HEK293 (cell line): ENCODE data around the gene GPR37.

Experiments used
- CTCF ChIA-PET: fragments of 350-600 bp; formaldehyde crosslinking; extraction: SDS; loops from one replicate; lab custom pipeline; 2021; ENCODE audit warnings: antibody characterized with exemption; lab: Yijun Ruan, JAX
- POLR2A ChIA-PET: fragments of 300-600 bp; formaldehyde crosslinking; extraction: SDS; loops from one replicate; lab custom pipeline; 2020; ENCODE audit warnings: antibody characterized with exemption, inconsistent platforms; lab: Yijun Ruan, JAX
- H3K27ac ChIP-seq: fragments of 200-500 bp; sonication (Bioruptor generic); 2 replicates; pipeline ENCODE4 v1.5.1; 2014; ENCODE audit warnings: low read depth, low read length, control low read depth, inconsistent platforms; ENCODE audit errors: extremely low read depth
- H3K36me3 ChIP-seq, 2 experiments: fragments of 200-500 bp in 1 of 2; sonication (Bioruptor generic) in 1 of 2; 1 replicate in 1 of 2; 2 replicates in 1 of 2; pipeline ENCODE4 v1.5.1; 2014 to 2017; ENCODE audit warnings: inconsistent platforms in 2 of 2, low read length in 2 of 2; ENCODE audit not compliant: control insufficient read depth in 2 of 2, insufficient read depth in 1 of 2
- H3K4me1 ChIP-seq: fragments of 200-500 bp; sonication (Bioruptor generic); 2 replicates; pipeline ENCODE4 v1.5.1; 2014; ENCODE audit warnings: mild to moderate bottlenecking, low read length, inconsistent platforms; ENCODE audit not compliant: control insufficient read depth, insufficient read depth
- H3K4me3 ChIP-seq: 2 replicates; pipeline ENCODE4 v1.5.1; 2011; ENCODE audit warnings: low read depth, mild to moderate bottlenecking, control low read depth, low read length, moderate library complexity
- H3K9me3 ChIP-seq: fragments of 200-500 bp; sonication (Bioruptor generic); 2 replicates; pipeline ENCODE4 v1.5.1; 2014; ENCODE audit warnings: low read depth, low read length, inconsistent platforms; ENCODE audit not compliant: control insufficient read depth, insufficient read depth
- ATF2 ChIP-seq: fragments of 450-650 bp; formaldehyde crosslinking; IDR thresholded peaks from 2 replicates; pipeline ENCODE4 v1.5.1; 2016; ENCODE audit warnings: missing biosample characterization, missing genetic modification characterization, low read depth
- FEZF1 ChIP-seq: fragments of 450-650 bp; formaldehyde crosslinking; IDR thresholded peaks from 2 replicates; pipeline ENCODE4 v1.5.1; 2016; ENCODE audit warnings: missing biosample characterization, missing genetic modification characterization
- IKZF3 ChIP-seq: fragments of 450-650 bp; IDR thresholded peaks from 2 replicates; pipeline ENCODE4 v1.5.0; 2018; ENCODE audit warnings: missing biosample characterization, mild to moderate bottlenecking, missing genetic modification characterization, moderate library complexity
- INSM2 ChIP-seq: fragments of 450-650 bp; formaldehyde crosslinking; IDR thresholded peaks from 2 replicates; pipeline ENCODE4 v1.5.1; 2016; ENCODE audit warnings: missing biosample characterization, missing genetic modification characterization
- KLF17 ChIP-seq: fragments of 450-650 bp; formaldehyde crosslinking; IDR thresholded peaks from 2 replicates; pipeline ENCODE4 v1.5.1; 2016; ENCODE audit warnings: missing biosample characterization, missing genetic modification characterization
- SALL2 ChIP-seq: fragments of 450-650 bp; formaldehyde crosslinking; IDR thresholded peaks from 2 replicates; pipeline ENCODE4 v1.5.0; 2017; ENCODE audit warnings: missing biosample characterization, mild to moderate bottlenecking, missing genetic modification characterization, borderline replicate concordance
- WT1 ChIP-seq: fragments of 450-650 bp; formaldehyde crosslinking; IDR thresholded peaks from 2 replicates; pipeline ENCODE4 v1.5.1; 2016; ENCODE audit warnings: missing biosample characterization, missing genetic modification characterization
- ZBTB1 ChIP-seq: fragments of 450-650 bp; formaldehyde crosslinking; IDR thresholded peaks from 2 replicates; pipeline ENCODE4 v1.5.1; 2016; ENCODE audit warnings: missing biosample characterization, missing genetic modification characterization
- ZNF10 ChIP-seq: fragments of 450-650 bp; formaldehyde crosslinking; IDR thresholded peaks from 2 replicates; pipeline ENCODE4 v1.5.1; 2017; ENCODE audit warnings: missing biosample characterization, missing genetic modification characterization
- ZNF112 ChIP-seq: fragments of 450-650 bp; formaldehyde crosslinking; IDR thresholded peaks from 2 replicates; pipeline ENCODE4 v1.5.0; 2017; ENCODE audit warnings: missing biosample characterization, missing genetic modification characterization
- ZNF132 ChIP-seq: fragments of 450-650 bp; formaldehyde crosslinking; IDR thresholded peaks from 2 replicates; pipeline ENCODE4 v1.5.1; 2017; ENCODE audit warnings: missing biosample characterization, missing genetic modification characterization, borderline replicate concordance
- ZNF175 ChIP-seq: fragments of 450-650 bp; formaldehyde crosslinking; IDR thresholded peaks from 2 replicates; pipeline ENCODE4 v1.5.1; 2016; ENCODE audit warnings: missing biosample characterization, missing genetic modification characterization
- ZNF202 ChIP-seq: fragments of 450-650 bp; formaldehyde crosslinking; IDR thresholded peaks from 2 replicates; pipeline ENCODE4 v1.5.1; 2016; ENCODE audit warnings: missing biosample characterization, missing genetic modification characterization, borderline replicate concordance
- ZNF214 ChIP-seq: fragments of 450-650 bp; formaldehyde crosslinking; IDR thresholded peaks from 2 replicates; pipeline ENCODE4 v1.5.1; 2017; ENCODE audit warnings: missing biosample characterization, mild to moderate bottlenecking, missing genetic modification characterization, borderline replicate concordance
- ZNF23 ChIP-seq: fragments of 450-650 bp; formaldehyde crosslinking; IDR thresholded peaks from 2 replicates; pipeline ENCODE4 v1.5.1; 2016; ENCODE audit warnings: missing biosample characterization, missing genetic modification characterization, borderline replicate concordance
- ZNF311 ChIP-seq: fragments of 450-650 bp; formaldehyde crosslinking; IDR thresholded peaks from 2 replicates; pipeline ENCODE4 v1.5.1; 2017; ENCODE audit warnings: missing biosample characterization, missing genetic modification characterization, borderline replicate concordance
- ZNF324 ChIP-seq: fragments of 450-650 bp; formaldehyde crosslinking; IDR thresholded peaks from 2 replicates; pipeline ENCODE4 v1.5.1; 2016; ENCODE audit warnings: missing biosample characterization, missing genetic modification characterization
- ZNF366 ChIP-seq: fragments of 450-650 bp; formaldehyde crosslinking; conservative IDR thresholded peaks from 2 replicates; pipeline ENCODE4 v1.5.1; 2016; ENCODE audit warnings: missing biosample characterization, missing genetic modification characterization
- ZNF398 ChIP-seq: fragments of 450-650 bp; formaldehyde crosslinking; IDR thresholded peaks from 2 replicates; pipeline ENCODE4 v1.5.1; 2017; ENCODE audit warnings: missing biosample characterization, missing genetic modification characterization
- ZNF521 ChIP-seq: fragments of 450-650 bp; formaldehyde crosslinking; IDR thresholded peaks from 2 replicates; pipeline ENCODE4 v1.5.1; 2017; ENCODE audit warnings: missing biosample characterization, mild to moderate bottlenecking, missing genetic modification characterization
- ZNF529 ChIP-seq: fragments of 450-650 bp; formaldehyde crosslinking; IDR thresholded peaks from 2 replicates; pipeline ENCODE4 v1.5.1; 2017; ENCODE audit warnings: missing genetic modification characterization, missing biosample characterization; ENCODE audit not compliant: insufficient replicate concordance
- ZNF561 ChIP-seq: fragments of 450-650 bp; IDR thresholded peaks from 2 replicates; pipeline ENCODE4 v1.5.1; 2018; ENCODE audit warnings: missing biosample characterization, missing genetic modification characterization, borderline replicate concordance
- ZNF571 ChIP-seq: fragments of 450-650 bp; formaldehyde crosslinking; IDR thresholded peaks from 2 replicates; pipeline ENCODE4 v1.5.0; 2017; ENCODE audit warnings: missing biosample characterization, missing genetic modification characterization
- ZNF639 ChIP-seq: fragments of 450-650 bp; formaldehyde crosslinking; IDR thresholded peaks from 2 replicates; pipeline ENCODE4 v1.5.1; 2016; ENCODE audit warnings: missing biosample characterization, missing genetic modification characterization
- ZNF660 ChIP-seq: fragments of 450-650 bp; IDR thresholded peaks from 2 replicates; pipeline ENCODE4 v1.5.1; 2018; ENCODE audit warnings: missing biosample characterization, mild to moderate bottlenecking, missing genetic modification characterization

GPR37 gene

GRCh38 chr7:124792696-124793095 is 27.1 kb upstream of the GPR37 start:
- Histone ChIP-seq H3K36me3 (no peaks in the 10 kb centered on the region), H3K27ac (no peak overlapping the region), H3K4me3 (no peak overlapping the region), H3K4me1 (no peaks in the 10 kb centered on the region), H3K9me3 (no peaks in the 10 kb centered on the region)
- ChIA-PET POLR2A (no interaction called here), CTCF (interaction anchor here (1.5 kb wide), 1 partner anchor 638 kb away, joined by 3 read pairs; no protein-coding TSS in a partner anchor)
- no peak for TF ChIP-seq ZNF398 (tag by site-specific recombination)
- TF ChIP-seq ZNF366 (tag by site-specific recombination) = no peak
- no peak for TF ChIP-seq ZNF202 (tag by site-specific recombination)
- no peak for TF ChIP-seq ZNF529 (tag by site-specific recombination)
- no peak for TF ChIP-seq KLF17 (tag by site-specific recombination)
- no peak for TF ChIP-seq INSM2 (tag by site-specific recombination)
- TF ChIP-seq ZNF660 (tag by site-specific recombination) = no peak
- no peak for TF ChIP-seq ZNF112 (tag by site-specific recombination)

GRCh38 chr7:124792002-124792401 is 26.4 kb upstream of the GPR37 start:
- TF ChIP-seq ATF2 (tag by site-specific recombination) = peak; percentile 52
- no peak for TF ChIP-seq ZNF311 (tag by site-specific recombination)
- POLR2A ChIA-PET = no interaction called here
- Histone ChIP-seq H3K4me1 (no peaks in the 10 kb centered on the region), H3K9me3 (no peaks in the 10 kb centered on the region), H3K36me3 (no peaks in the 10 kb centered on the region), H3K27ac (no peak overlapping the region), H3K4me3 (no peak overlapping the region)
- CTCF ChIA-PET = interaction anchor here (0.8 kb wide), 1 partner anchor 26 kb away, joined by 4 read pairs; the partner anchor contains the start of gene GPR37

- H3K4me3 ChIP-seq = no peak overlapping the region
- no peak for TF ChIP-seq SALL2 (tag by site-specific recombination)
- no peak for TF ChIP-seq ZNF639 (tag by site-specific recombination)
- no peak for TF ChIP-seq WT1 (tag by site-specific recombination)
- no peak for TF ChIP-seq IKZF3 (tag by site-specific recombination)
- no peak for TF ChIP-seq ZNF23 (tag by site-specific recombination)
- no peak for TF ChIP-seq ZBTB1
- TF ChIP-seq FEZF1 (tag by site-specific recombination) = no peak
- TF ChIP-seq ZNF521 (tag by site-specific recombination) = no peak
- TF ChIP-seq ZNF132 (tag by site-specific recombination) = no peak
- TF ChIP-seq ZNF214 (tag by site-specific recombination) = no peak
- no peak for TF ChIP-seq ZNF10 (tag by site-specific recombination)
- TF ChIP-seq ZNF571 (tag by site-specific recombination) = no peak
- no peak for TF ChIP-seq ZNF324
- TF ChIP-seq ZNF561 (tag by site-specific recombination) = no peak
- TF ChIP-seq ZNF529 (tag by site-specific recombination) = no peak
- no peak for TF ChIP-seq ZNF175 (tag by site-specific recombination)
- TF ChIP-seq, all 188 proteins: peak for 0
- no peaks in the 10 kb centered on the region for H3K36me3 ChIP-seq
- ChIA-PET CTCF (interaction anchor here (0.5 to 1.2 kb wide), 3 partner anchors 26 to 633 kb away, joined by 3 to 4 read pairs (median 3); partner anchors contain the start of gene GPR37), POLR2A (no interaction called here)
- no peaks in the 10 kb centered on the region for H3K9me3 ChIP-seq
- H3K27ac ChIP-seq = no peak overlapping the region
- no peaks in the 10 kb centered on the region for H3K4me1 ChIP-seq
These were observed 25.8 kb upstream of the GPR37 start for GRCh38 chr7:124791426-124791825.
